ENCODE results near the gene FOXN3. TPM values are rescaled to one million over a fixed set of nuclear protein-coding genes. Genes with fewer than 3 reads are reported as not detected.

FOXN3 gene
- total RNA-seq, 6 experiments from 2014 or later = 31.9 to 43.4 (median 37.9) TPM

- no peak for TF ChIP-seq CTCF (IDR thresholded peaks at IDR 0.05)
- peaks cover 6% of the 10 kb centered on the region; the same call in 1 of the 2 replicates for H3K36me3 Mint-ChIP-seq (ENCODE audit: low read depth)
- no peaks in the 10 kb centered on the region for H3K9me3 Mint-ChIP-seq
- H3K4me1 Mint-ChIP-seq (ENCODE audit: low read depth) = peaks cover 32% of the 10 kb centered on the region
- no peaks in the 10 kb centered on the region for H3K27me3 Mint-ChIP-seq (ENCODE audit: insufficient read depth)
- peak overlapping the region; percentile 51 for H3K27ac Mint-ChIP-seq
- no peak overlapping the region; the same call in 1 of the 2 replicates for H3K4me3 Mint-ChIP-seq
- DNase-seq = no peak
Observed at GRCh38 chr14:89249065-89249695, 167.9 kb downstream of the FOXN3 start.

- no peak for DNase-seq
- H3K27ac Mint-ChIP-seq = no peak overlapping the region
- H3K4me3 Mint-ChIP-seq = no peak overlapping the region
- H3K9me3 Mint-ChIP-seq = no peaks in the 10 kb centered on the region
- TF ChIP-seq CTCF (IDR thresholded peaks at IDR 0.05) = no peak
- H3K4me1 Mint-ChIP-seq (ENCODE audit: low read depth) = peaks cover 32% of the 10 kb centered on the region
- no peaks in the 10 kb centered on the region for H3K27me3 Mint-ChIP-seq (ENCODE audit: insufficient read depth)
- H3K36me3 Mint-ChIP-seq (ENCODE audit: low read depth) = peaks cover 6% of the 10 kb centered on the region; the same call in 1 of the 2 replicates
Observed at GRCh38 chr14:89248411-89249064, 168.5 kb downstream of the FOXN3 start.

GRCh38 chr14:89247457-89248122 lies 169.4 kb downstream of the FOXN3 start:
- Mint-ChIP-seq H3K27ac (no peak overlapping the region; the same call in 1 of the 2 replicates), H3K4me1 (ENCODE audit: low read depth) (peaks cover 32% of the 10 kb centered on the region), H3K27me3 (ENCODE audit: insufficient read depth) (no peaks in the 10 kb centered on the region), H3K4me3 (no peak overlapping the region), H3K9me3 (no peaks in the 10 kb centered on the region), H3K36me3 (ENCODE audit: low read depth) (peaks cover 6% of the 10 kb centered on the region; the same call in 1 of the 2 replicates)
- no peak for DNase-seq
- TF ChIP-seq CTCF (IDR thresholded peaks at IDR 0.05) = no peak

GRCh38 chr14:89246290-89246689 lies 170.7 kb downstream of the FOXN3 start:
- peaks cover 32% of the 10 kb centered on the region for H3K4me1 Mint-ChIP-seq (ENCODE audit: low read depth)
- no peak for DNase-seq
- H3K27me3 Mint-ChIP-seq (ENCODE audit: insufficient read depth) = no peaks in the 10 kb centered on the region; the same call in 1 of the 2 replicates
- no peak overlapping the region for H3K4me3 Mint-ChIP-seq
- H3K9me3 Mint-ChIP-seq = no peaks in the 10 kb centered on the region
- no peak overlapping the region for H3K27ac Mint-ChIP-seq
- peaks cover 6% of the 10 kb centered on the region; the same call in 1 of the 2 replicates for H3K36me3 Mint-ChIP-seq (ENCODE audit: low read depth)
- TF ChIP-seq CTCF (IDR thresholded peaks at IDR 0.05) = no peak

GRCh38 chr14:89245802-89246201 lies 171.2 kb downstream of the FOXN3 start:
- no peak for DNase-seq
- H3K27me3 Mint-ChIP-seq (ENCODE audit: insufficient read depth) = no peaks in the 10 kb centered on the region; the same call in 1 of the 2 replicates
- peaks cover 32% of the 10 kb centered on the region for H3K4me1 Mint-ChIP-seq (ENCODE audit: low read depth)
- H3K27ac Mint-ChIP-seq = no peak overlapping the region
- H3K36me3 Mint-ChIP-seq (ENCODE audit: low read depth) = peaks cover 4% of the 10 kb centered on the region; the same call in 1 of the 2 replicates
- no peaks in the 10 kb centered on the region for H3K9me3 Mint-ChIP-seq
- no peak for TF ChIP-seq CTCF (IDR thresholded peaks at IDR 0.05)
- no peak overlapping the region for H3K4me3 Mint-ChIP-seq

Measured in HFFc6 (cell line).